Fibroblast of villous mesenchyme (primary cell): ENCODE results near the gene ASCC3. TPM values are rescaled to one million over a fixed set of nuclear protein-coding genes. Genes with fewer than 3 reads are reported as not detected.

Experiments
- DNase-seq: peaks from one replicate; pipeline ENCODE4 v3.0.0-alpha.2; 2010; ENCODE audit warnings: low read depth
- H3K4me3 ChIP-seq: 2 replicates; pipeline ENCODE4 v1.5.1; 2011; ENCODE audit warnings: low read depth, mild to moderate bottlenecking, low read length
- CTCF ChIP-seq: IDR thresholded peaks from 2 replicates; pipeline ENCODE4 v1.5.1; 2012; ENCODE audit warnings: low read depth, mild to moderate bottlenecking, low read length; ENCODE audit not compliant: insufficient read depth
- total RNA-seq: library from RNA; depleted of rRNA; stranded (reverse); fragments of >200 nt; gene quantifications from 2 replicates; pipeline ENCODE4 v1.2.3, GENCODE V29; 2012

ASCC3 gene
- total RNA-seq, 1 donor = 165 TPM

GRCh38 chr6:100613656-100614055 is 267.5 kb downstream of the ASCC3 start:
- no peak overlapping the region for H3K4me3 ChIP-seq
- no peak for DNase-seq
- TF ChIP-seq CTCF = no peak

GRCh38 chr6:100612094-100612493 is 269.0 kb downstream of the ASCC3 start:
- no peak for TF ChIP-seq CTCF
- H3K4me3 ChIP-seq = no peak overlapping the region
- DNase-seq = no peak

DNA sequence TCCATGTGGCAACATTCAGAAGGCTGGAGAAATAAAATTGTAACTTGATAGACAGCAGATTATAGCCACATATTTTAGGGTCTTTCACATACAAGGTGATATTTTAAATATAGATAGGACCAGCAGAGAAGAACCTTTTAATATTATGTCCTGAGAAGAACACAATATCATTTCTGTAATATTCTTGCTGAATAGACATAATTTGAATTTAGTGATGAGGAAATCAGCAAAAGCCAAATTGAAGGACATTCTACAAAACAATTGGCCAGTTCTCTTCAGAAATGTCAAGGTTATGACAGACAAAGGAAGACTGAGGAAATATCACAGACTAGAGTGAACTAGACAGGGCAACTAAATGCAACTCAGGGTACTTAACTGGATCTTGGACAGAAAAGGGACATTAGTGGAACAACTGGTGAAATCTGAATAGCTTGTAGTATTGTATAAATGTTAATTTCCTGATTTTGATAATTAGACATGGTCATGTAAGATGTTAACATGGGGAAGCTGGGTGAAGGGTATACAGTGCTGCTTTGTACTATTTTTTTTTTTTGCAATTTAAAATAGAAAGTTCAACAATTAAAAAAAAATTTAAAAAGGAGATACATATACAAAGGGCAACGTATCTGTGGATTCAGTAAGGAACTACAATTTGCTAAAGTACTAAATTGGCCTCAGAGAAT is 281.9 kb downstream of the ASCC3 start:
- no peak overlapping the region for H3K4me3 ChIP-seq
- TF ChIP-seq CTCF = no peak
- no peak for DNase-seq

DNA sequence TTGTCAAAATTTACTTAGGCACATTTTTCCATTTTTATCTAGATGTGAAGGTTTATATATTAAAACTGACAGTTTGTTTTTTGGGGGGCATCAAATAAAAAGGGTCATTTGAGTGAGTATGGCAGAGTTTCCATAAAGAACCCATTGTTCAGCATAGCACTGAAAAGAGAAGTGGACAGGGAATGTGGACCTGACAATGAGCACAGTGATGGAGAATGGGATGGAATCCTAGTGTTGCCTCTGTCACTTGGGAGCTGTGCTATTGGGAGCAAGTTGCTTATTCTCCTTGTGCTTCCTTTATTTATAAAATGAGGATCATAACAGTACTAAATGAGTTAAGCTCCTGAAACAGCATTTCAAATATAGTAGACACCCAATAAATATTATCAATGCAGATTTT is 285.7 kb downstream of the ASCC3 start:
- no peak for TF ChIP-seq CTCF
- H3K4me3 ChIP-seq = no peak overlapping the region

DNA sequence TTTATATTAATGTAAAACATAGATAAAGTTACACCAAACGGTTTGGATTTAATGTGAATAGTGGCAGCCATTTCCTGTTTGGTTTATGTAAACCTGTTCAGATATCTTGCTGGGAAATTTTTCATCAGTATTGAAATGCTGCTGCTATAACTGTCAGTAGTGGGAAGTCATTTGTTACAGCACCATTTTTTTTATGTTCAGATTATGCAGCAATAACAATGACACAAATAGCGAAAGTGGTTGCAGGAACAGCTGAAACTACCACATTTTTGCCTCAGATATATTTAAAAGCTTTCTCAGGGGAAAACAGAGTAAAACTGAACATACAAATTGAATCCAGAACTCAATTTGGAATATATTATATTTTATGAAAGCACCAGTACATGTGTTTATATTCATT is 287.6 kb downstream of the ASCC3 start:
- DNase-seq = peak; percentile 27
- no peak for TF ChIP-seq CTCF
- H3K4me3 ChIP-seq = no peak overlapping the region

More for the DNA sequence above, 285.7 kb downstream of the ASCC3 start:
- no peak for DNase-seq

- DNase-seq = peak; percentile 17
- no peak overlapping the region for H3K4me3 ChIP-seq
- no peak for TF ChIP-seq CTCF
Measured at GRCh38 chr6:100592929-100593328, 288.2 kb downstream of the ASCC3 start.

DNA sequence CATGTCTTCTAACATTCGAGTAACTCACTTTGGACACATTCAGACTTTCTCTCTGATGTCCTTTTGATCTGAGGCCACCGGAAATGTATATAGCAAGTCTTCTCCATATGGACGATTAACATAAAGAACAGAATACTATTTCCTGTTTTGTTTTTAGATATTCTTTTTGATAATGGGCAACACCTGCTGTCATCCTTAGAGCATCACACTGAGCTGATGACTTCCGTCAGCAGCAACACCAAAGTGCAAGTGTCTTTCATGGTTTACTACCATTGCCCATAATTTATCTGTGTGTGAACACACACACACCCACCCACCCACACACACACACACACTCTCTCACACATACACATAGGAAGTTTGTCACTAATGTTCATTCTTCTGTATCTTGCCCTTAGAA is 303.7 kb downstream of the ASCC3 start:
- H3K4me3 ChIP-seq = no peak overlapping the region
- no peak for DNase-seq
- no peak for TF ChIP-seq CTCF
